Osteocyte (in vitro differentiated cells): ENCODE measurements around the gene TPRG1L. TPM values are rescaled to one million over a fixed set of nuclear protein-coding genes. Genes with fewer than 3 reads are reported as not detected.

ENCODE experiments used
- DNase-seq: peaks from one replicate; pipeline ENCODE4 v3.0.0; 2021; ENCODE audit warnings: mixed read lengths; ENCODE audit not compliant: unreplicated experiment; ENCODE audit errors: extremely low spot score
- H3K27ac Mint-ChIP-seq: one replicate; pipeline ENCODE4 v1.8.0; 2021; ENCODE audit warnings: mild to moderate bottlenecking, mixed read lengths; ENCODE audit not compliant: unreplicated experiment
- H3K27me3 Mint-ChIP-seq: one replicate; pipeline ENCODE4 v1.8.0; 2021; ENCODE audit warnings: mixed read lengths; ENCODE audit not compliant: unreplicated experiment
- H3K36me3 Mint-ChIP-seq: one replicate; pipeline ENCODE4 v1.8.0; 2021; ENCODE audit warnings: mixed read lengths; ENCODE audit not compliant: unreplicated experiment
- H3K4me1 Mint-ChIP-seq: one replicate; pipeline ENCODE4 v1.8.0; 2021; ENCODE audit warnings: mixed read lengths; ENCODE audit not compliant: unreplicated experiment
- H3K4me3 Mint-ChIP-seq: one replicate; pipeline ENCODE4 v1.8.0; 2021; ENCODE audit warnings: mild to moderate bottlenecking, moderate library complexity, mixed read lengths; ENCODE audit not compliant: unreplicated experiment
- H3K9me3 Mint-ChIP-seq: one replicate; pipeline ENCODE4 v1.8.0; 2021; ENCODE audit warnings: mixed read lengths; ENCODE audit not compliant: unreplicated experiment
- CTCF ChIP-seq: fragments of 200-600 bp; sonication (generic); IDR thresholded peaks from 2 replicates; pipeline ENCODE4 v1.5.0; 2021; ENCODE audit warnings: antibody characterized with exemption, mild to moderate bottlenecking, moderate library complexity
- total RNA-seq: library from RNA; stranded (reverse); gene quantifications from 2 replicates; pipeline ENCODE4 v1.2.1, GENCODE V29; 2021

TPRG1L gene
- total RNA-seq, 1 donor from 2014 or later, result 49.1 TPM

- peak; percentile 93 for DNase-seq
- TF ChIP-seq CTCF, result peak; percentile 13
- H3K27ac Mint-ChIP-seq, result no peak within 1 kb of the TSS
- H3K36me3 Mint-ChIP-seq, result peaks cover 9% of the 10 kb centered on the region
- peak within 1 kb of the TSS; percentile 71 for H3K4me3 Mint-ChIP-seq
- peaks cover 29% of the 10 kb centered on the region for H3K27me3 Mint-ChIP-seq
- H3K4me1 Mint-ChIP-seq, result peaks cover 21% of the 10 kb centered on the region
- no peaks in the 10 kb centered on the region for H3K9me3 Mint-ChIP-seq
Observed at GRCh38 chr1:3649342-3650247, 24.8 kb downstream of the TPRG1L start, which contains the start of gene WRAP73. WRAP73 (minus strand) TSS chr1:3650103; CDS start chr1:3649999, 104 bp downstream.

DNA sequence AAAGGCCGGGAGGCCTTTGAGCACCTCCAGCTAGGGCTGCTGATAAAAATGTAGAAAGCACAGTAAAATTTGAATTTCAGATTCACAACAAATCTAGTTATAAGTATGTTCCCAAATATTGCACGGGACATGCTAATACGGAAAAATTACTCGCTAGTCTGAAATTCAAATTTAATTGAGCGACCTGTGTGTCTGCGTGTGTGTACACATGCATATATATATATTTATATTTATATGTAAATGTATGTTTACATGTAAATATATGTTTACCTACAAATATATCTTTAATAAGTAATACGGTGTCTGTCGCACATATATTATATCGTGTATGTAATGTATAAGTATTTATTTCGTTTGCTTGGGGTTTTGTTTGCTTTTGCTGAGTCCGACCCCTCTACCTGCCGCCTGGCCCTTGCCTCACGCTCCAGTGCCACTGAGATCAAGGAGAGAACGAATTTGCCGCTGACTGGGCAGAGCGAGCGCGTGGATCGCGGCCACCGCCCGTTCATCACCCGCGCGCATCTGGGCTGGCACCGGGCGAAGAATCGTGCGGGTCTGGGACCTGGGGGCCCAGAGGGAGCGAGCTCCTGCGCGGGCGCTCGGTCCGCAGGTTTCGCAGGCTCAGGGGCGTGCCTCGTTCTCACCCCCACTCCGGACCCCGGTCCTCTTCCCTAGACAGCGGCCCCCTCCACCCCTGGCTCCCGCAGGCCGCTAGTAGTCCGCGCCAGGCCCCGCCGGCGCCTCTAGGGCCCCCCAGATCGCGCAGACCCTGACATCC is 25.6 kb downstream of the TPRG1L start:
- Mint-ChIP-seq H3K4me1 (peaks cover 21% of the 10 kb centered on the region), H3K27ac (no peak overlapping the region), H3K27me3 (peaks cover 37% of the 10 kb centered on the region), H3K9me3 (no peaks in the 10 kb centered on the region), H3K36me3 (peaks cover 9% of the 10 kb centered on the region), H3K4me3 (peak overlapping the region; percentile 71)
- DNase-seq, result no peak
- TF ChIP-seq CTCF, result no peak

DNA sequence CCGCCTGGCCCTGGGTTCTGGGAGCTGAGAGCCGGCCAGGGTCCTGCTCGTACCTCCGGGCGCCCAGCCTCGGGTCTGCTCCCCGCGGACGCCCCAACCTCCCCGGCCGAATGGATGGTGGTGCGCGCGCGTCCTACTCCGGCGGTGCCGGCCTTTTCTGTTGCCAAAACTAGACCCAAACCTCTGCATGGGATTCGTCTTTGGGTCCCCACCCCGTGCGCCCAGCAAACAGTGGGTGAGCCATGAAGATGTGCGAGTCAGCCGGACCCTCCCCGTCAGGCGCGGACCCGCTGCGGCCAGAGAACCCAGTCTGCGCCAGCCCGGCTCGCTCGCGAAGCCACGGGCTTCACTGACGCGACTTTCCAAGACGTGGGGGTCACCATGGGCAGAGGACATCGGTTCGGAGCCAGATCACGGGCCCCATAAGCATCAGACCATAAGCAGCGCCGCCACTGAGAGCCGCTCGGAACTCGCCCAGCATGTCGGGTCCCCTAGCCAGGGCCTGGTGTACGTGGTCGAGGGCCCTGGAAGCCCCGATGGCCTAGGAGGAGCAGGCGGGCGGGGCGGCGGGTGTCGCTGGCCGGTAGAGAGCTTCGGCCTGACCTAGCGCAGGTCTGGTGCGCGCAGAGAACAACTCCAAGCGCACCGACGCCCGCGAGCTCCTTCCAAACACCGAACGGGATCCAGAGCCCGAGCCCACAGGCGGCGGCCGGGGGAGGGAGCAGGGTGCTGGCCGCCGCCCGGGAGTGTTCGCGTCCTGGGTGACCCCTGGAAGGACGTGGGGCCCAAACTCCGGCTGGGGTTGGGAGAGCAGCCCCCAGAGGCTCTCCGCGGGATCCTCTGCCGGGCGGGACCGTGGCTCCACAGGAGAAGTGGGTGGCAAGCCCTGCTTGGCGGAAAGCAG is 26.5 kb downstream of the TPRG1L start:
- Mint-ChIP-seq H3K27me3 (peaks cover 46% of the 10 kb centered on the region), H3K36me3 (peaks cover 7% of the 10 kb centered on the region), H3K4me1 (peaks cover 21% of the 10 kb centered on the region), H3K9me3 (no peaks in the 10 kb centered on the region), H3K4me3 (no peak overlapping the region), H3K27ac (no peak overlapping the region)
- TF ChIP-seq CTCF, result no peak
- peak; percentile 83 for DNase-seq

GRCh38 chr1:3651930-3652547 is 27.2 kb downstream of the TPRG1L start, which contains the start of gene TP73:
TP73 (plus strand) TSS chr1:3652516; CDS start chr1:3682366, 29,850 bp downstream.
- DNase-seq, result peak; percentile 84
- Mint-ChIP-seq H3K4me3 (no peak within 1 kb of the TSS), H3K27me3 (peaks cover 52% of the 10 kb centered on the region), H3K36me3 (peaks cover 1% of the 10 kb centered on the region), H3K27ac (no peak within 1 kb of the TSS), H3K4me1 (peaks cover 21% of the 10 kb centered on the region), H3K9me3 (no peaks in the 10 kb centered on the region)
- TF ChIP-seq CTCF, result no peak
